OCI-LY1 (cell line): ENCODE results near the gene N4BP2L2.
"Not testable (repeated sequence)": the region's sequence is repeated elsewhere in the genome, so short reads cannot be mapped to it uniquely, and the experiment has no call there.

ENCODE experiments used
- H2AFZ ChIP-seq: fragments of 200-600 bp; sonication (generic), shearing (Covaris generic); 2 replicates; pipeline ENCODE4 v1.6.0; 2014; ENCODE audit warnings: antibody characterized with exemption, mild to moderate bottlenecking, low read length
- H3F3A ChIP-seq: fragments of 200-600 bp; sonication (generic), shearing (Covaris generic); 2 replicates; pipeline ENCODE4 v1.6.0; 2014; ENCODE audit warnings: mild to moderate bottlenecking, antibody characterized with exemption, low read length, moderate library complexity; ENCODE audit not compliant: insufficient read depth
- H3K27ac ChIP-seq: fragments of 200-600 bp; sonication (generic); 2 replicates; pipeline ENCODE4 v1.5.1; 2014; ENCODE audit warnings: low read length, mixed run types, mild to moderate bottlenecking, low read depth; ENCODE audit not compliant: poor library complexity, severe bottlenecking
- H3K27me3 ChIP-seq: fragments of 200-600 bp; sonication (generic); 2 replicates; pipeline ENCODE4 v1.6.0; 2014; ENCODE audit warnings: antibody characterized with exemption, mild to moderate bottlenecking, low read length, moderate library complexity; ENCODE audit not compliant: insufficient read depth
- H3K36me3 ChIP-seq: fragments of 200-600 bp; sonication (generic); 2 replicates; pipeline ENCODE4 v1.6.1; 2014; ENCODE audit warnings: mild to moderate bottlenecking, antibody characterized with exemption, low read length, moderate library complexity, mixed read lengths; ENCODE audit not compliant: insufficient read depth
- H3K4me1 ChIP-seq: fragments of 200-600 bp; sonication (generic); 2 replicates; pipeline ENCODE4 v1.5.1; 2014; ENCODE audit warnings: mild to moderate bottlenecking, low read length, moderate library complexity; ENCODE audit not compliant: insufficient read depth, severe bottlenecking
- H3K4me2 ChIP-seq: fragments of 200-600 bp; sonication (generic), shearing (Covaris generic); 2 replicates; pipeline ENCODE4 v1.6.1; 2014; ENCODE audit warnings: low read length
- H3K4me3 ChIP-seq: fragments of 200-600 bp; sonication (generic); 2 replicates; pipeline ENCODE4 v1.5.1; 2014; ENCODE audit warnings: low read length, low read depth, mild to moderate bottlenecking, mixed read lengths; ENCODE audit not compliant: poor library complexity, severe bottlenecking
- H3K79me2 ChIP-seq: fragments of 200-600 bp; shearing (Covaris generic); 2 replicates; pipeline ENCODE4 v1.6.1; 2016; ENCODE audit warnings: mixed run types, low read length, mixed read lengths; ENCODE audit not compliant: insufficient read depth
- H3K9ac ChIP-seq: fragments of 200-600 bp; sonication (generic), shearing (Covaris generic); 2 replicates; pipeline ENCODE4 v1.6.1; 2014; ENCODE audit warnings: mild to moderate bottlenecking, low read length, mixed read lengths
- H3K9me2 ChIP-seq: fragments of 200-600 bp; sonication (generic), shearing (Covaris generic); 2 replicates; pipeline ENCODE4 v1.6.1; 2014; ENCODE audit warnings: low read depth, mild to moderate bottlenecking, low read length, mixed read lengths
- H3K9me3 ChIP-seq: fragments of 200-600 bp; shearing (Covaris generic); 2 replicates; pipeline ENCODE4 v1.6.1; 2014; ENCODE audit warnings: low read length, mixed read lengths
- H4K20me1 ChIP-seq: fragments of 200-600 bp; sonication (generic), shearing (Covaris generic); 2 replicates; pipeline ENCODE4 v1.6.0; 2016; ENCODE audit warnings: mild to moderate bottlenecking, low read length; ENCODE audit not compliant: insufficient read depth
- CTCF ChIP-seq: fragments of 200-600 bp; sonication (generic), shearing (Covaris generic); IDR thresholded peaks from 2 replicates; pipeline ENCODE4 v1.5.1; 2017; ENCODE audit warnings: mild to moderate bottlenecking, antibody characterized with exemption, low read length, moderate library complexity, mixed read lengths
- EZH2 ChIP-seq: fragments of 200-600 bp; sonication (generic), shearing (Covaris generic); IDR thresholded peaks from 2 replicates; pipeline ENCODE4 v1.8.0; 2017; ENCODE audit warnings: borderline replicate concordance, mixed run types, mild to moderate bottlenecking, antibody characterized with exemption, low read length, moderate library complexity, mixed read lengths

N4BP2L2 gene

DNA sequence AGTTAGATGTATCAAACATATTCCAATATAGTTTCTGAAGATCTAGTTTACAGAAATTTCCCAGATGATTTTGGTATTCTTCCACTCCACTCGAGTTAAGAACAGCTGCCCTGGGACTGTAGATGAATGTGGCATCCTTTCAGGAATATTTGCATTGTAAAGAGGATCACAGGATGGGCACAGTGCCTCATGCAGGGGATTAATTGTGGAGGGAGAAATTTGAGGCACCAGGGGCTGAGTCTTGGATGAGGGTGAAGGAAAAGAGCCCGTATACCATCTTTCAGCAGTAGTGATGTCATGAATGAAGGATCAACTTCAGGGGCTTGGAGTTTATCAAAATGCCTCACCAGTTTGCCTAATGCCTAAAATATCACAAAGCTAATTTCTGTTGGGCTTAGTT lies 43.7 kb upstream of the N4BP2L2 start:
- Histone ChIP-seq H3K4me3 (no peak overlapping the region), H3K9ac (no peak overlapping the region), H2AFZ (no peak overlapping the region), H3K9me3 (no peaks in the 10 kb centered on the region), H3K36me3 (no peaks in the 10 kb centered on the region), H3K79me2 (peaks cover 1% of the 10 kb centered on the region), H4K20me1 (no peaks in the 10 kb centered on the region), H3K4me1 (peaks cover 6% of the 10 kb centered on the region), H3K4me2 (no peak overlapping the region), H3K27me3 (no peaks in the 10 kb centered on the region), H3F3A (no peaks in the 10 kb centered on the region), H3K27ac (no peak overlapping the region), H3K9me2 (no peaks in the 10 kb centered on the region)
- no peak for TF ChIP-seq EZH2
- no peak for TF ChIP-seq CTCF

DNA sequence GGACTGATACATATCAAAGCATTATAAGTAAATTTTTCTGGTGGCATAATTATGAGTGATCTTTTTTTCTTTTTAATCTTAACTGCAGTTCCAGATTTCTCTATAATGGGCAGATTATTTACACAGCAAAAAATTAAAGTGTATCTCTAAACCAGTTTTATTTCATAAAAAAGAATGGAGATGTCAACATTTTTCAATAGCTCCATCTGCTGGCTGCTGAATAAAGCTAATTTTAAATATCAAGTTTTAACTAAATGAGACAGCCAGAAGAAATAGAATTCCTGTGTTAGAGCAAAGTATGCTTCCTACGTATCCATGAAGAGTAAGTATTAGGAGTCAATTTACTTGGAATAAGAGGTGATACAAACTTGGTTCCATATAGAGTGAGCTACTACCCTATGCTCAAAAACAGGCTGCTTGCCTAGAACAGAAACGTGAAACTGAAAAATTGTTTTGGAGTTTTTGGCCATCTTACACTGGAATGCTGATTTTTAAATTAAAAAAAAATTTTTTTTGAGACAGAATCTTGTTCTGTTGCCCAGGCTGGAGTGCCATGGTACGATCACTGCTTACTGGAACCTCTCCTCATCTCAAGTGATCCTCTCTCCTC lies 42.7 kb upstream of the N4BP2L2 start:
- Histone ChIP-seq H3K9me3 (no peaks in the 10 kb centered on the region), H3K27me3 (no peaks in the 10 kb centered on the region), H3K4me1 (peaks cover 6% of the 10 kb centered on the region), H2AFZ (no peak overlapping the region), H3K4me2 (no peak overlapping the region), H3K79me2 (no peaks in the 10 kb centered on the region), H3K27ac (no peak overlapping the region), H3F3A (no peaks in the 10 kb centered on the region), H4K20me1 (no peaks in the 10 kb centered on the region), H3K4me3 (no peak overlapping the region), H3K9me2 (no peaks in the 10 kb centered on the region), H3K36me3 (no peaks in the 10 kb centered on the region), H3K9ac (no peak overlapping the region)
- TF ChIP-seq CTCF = peak; percentile 43
- TF ChIP-seq EZH2 = no peak

DNA sequence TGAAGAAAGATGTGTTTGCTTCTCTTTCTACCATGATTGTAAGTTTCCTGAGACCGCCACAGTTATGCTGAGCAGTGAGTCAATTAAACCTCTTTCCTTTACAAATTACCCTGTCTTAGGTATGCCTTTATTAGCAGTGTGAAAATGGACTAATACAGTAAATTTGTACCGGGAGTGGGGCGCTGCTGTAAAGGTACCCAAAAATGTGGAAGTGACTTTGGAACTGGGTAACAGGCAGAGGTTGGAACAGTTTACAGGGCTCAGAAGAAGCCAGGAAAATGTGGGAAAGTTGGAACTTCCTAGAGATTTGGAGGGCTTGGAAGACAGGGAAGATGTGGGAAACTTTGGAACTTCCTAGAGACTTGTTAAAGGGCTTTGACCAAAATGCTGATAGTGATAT lies 38.4 kb upstream of the N4BP2L2 start:
- H3K4me3 ChIP-seq = no peak overlapping the region
- no peaks in the 10 kb centered on the region for H3K79me2 ChIP-seq
- no peaks in the 10 kb centered on the region for H3K27me3 ChIP-seq
- no peak overlapping the region for H3K4me2 ChIP-seq
- H3F3A ChIP-seq = no peaks in the 10 kb centered on the region
- no peaks in the 10 kb centered on the region for H3K9me2 ChIP-seq
- H3K36me3 ChIP-seq = no peaks in the 10 kb centered on the region
- TF ChIP-seq EZH2 (no peak), CTCF (no peak)
- H3K4me1 ChIP-seq = no peaks in the 10 kb centered on the region
- H2AFZ ChIP-seq = no peak overlapping the region
- H3K9ac ChIP-seq = no peak overlapping the region
- no peaks in the 10 kb centered on the region for H4K20me1 ChIP-seq
- no peaks in the 10 kb centered on the region for H3K9me3 ChIP-seq
- H3K27ac ChIP-seq = no peak overlapping the region

- H3K79me2 ChIP-seq, H3K27me3 ChIP-seq, H3K4me2 ChIP-seq, H3K27ac ChIP-seq, H3K9me2 ChIP-seq, H3K4me1 ChIP-seq, H3K9me3 ChIP-seq, H3K9ac ChIP-seq, H3K4me3 ChIP-seq, H2AFZ ChIP-seq, H4K20me1 ChIP-seq, H3F3A ChIP-seq, H3K36me3 ChIP-seq: not testable (repeated sequence)
These were observed 37.1 kb upstream of the N4BP2L2 start for GRCh38 chr13:32575687-32576086.

DNA sequence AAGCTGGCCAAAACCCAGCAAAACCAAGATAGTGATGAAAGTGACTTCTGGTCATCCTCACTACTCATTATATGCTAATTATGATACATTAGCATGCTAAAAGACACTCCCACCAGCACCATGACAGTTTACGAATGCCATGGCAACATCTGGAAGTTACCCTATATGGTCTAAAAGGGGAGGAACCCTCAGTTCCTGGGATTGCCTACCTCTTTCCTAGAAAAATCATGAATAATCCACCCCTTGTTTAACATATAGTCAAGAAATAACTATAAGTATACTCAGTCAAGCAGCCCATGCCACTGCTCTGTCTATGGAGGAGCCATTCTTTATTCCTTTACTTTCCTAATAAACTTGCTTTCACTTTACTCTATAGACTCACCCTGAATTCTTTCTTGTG lies 22.2 kb upstream of the N4BP2L2 start:
- H3K9ac ChIP-seq, H3K9me2 ChIP-seq, H3K4me3 ChIP-seq, H2AFZ ChIP-seq, H3K27ac ChIP-seq, H3F3A ChIP-seq, H3K4me2 ChIP-seq, H3K9me3 ChIP-seq, H3K36me3 ChIP-seq, H4K20me1 ChIP-seq, H3K4me1 ChIP-seq, H3K79me2 ChIP-seq, H3K27me3 ChIP-seq: not testable (repeated sequence)
